Esophagus muscularis mucosa (tissue), 4 donors: Measurements from ENCODE around the gene CACNG7. TPM values are rescaled to one million over a fixed set of nuclear protein-coding genes. Genes with fewer than 3 reads are reported as not detected.

Experiments used
- DNase-seq: peaks from one replicate; pipeline ENCODE4 v3.0.0-alpha.2; 2017; ENCODE audit errors: extremely low spot score
- H3K27ac ChIP-seq, 4 donors: fragments of 200-600 bp; sonication (generic); replicated peaks in 1 of 4; 1 replicate in 3 of 4; 2 replicates in 1 of 4; pipeline ENCODE4 v1.5.1; 2016 to 2019; ENCODE audit warnings: mild to moderate bottlenecking in 1 of 4
- H3K27me3 ChIP-seq, 4 donors: fragments of 200-600 bp; sonication (generic); one replicate each; pipeline versions ENCODE4 v1.5.1 to v1.6.0; 2016 to 2019
- H3K36me3 ChIP-seq, 4 donors: fragments of 200-600 bp; sonication (generic); one replicate each; pipeline ENCODE4 v1.5.1; 2016 to 2019
- H3K4me1 ChIP-seq, 4 donors: fragments of 200-600 bp; sonication (generic); one replicate each; pipeline ENCODE4 v1.5.1; 2016 to 2019
- H3K4me3 ChIP-seq, 4 donors: fragments of 200-600 bp; sonication (generic); 1 replicate in 2 of 4; 2 replicates in 2 of 4; pipeline ENCODE4 v1.5.1; 2016 to 2019; ENCODE audit warnings: mild to moderate bottlenecking in 4 of 4, moderate library complexity in 1 of 4
- H3K9me3 ChIP-seq, 4 donors: fragments of 200-600 bp; sonication (generic); 1 replicate in 3 of 4; 2 replicates in 1 of 4; pipeline ENCODE4 v1.5.1; 2016 to 2019
- CTCF ChIP-seq, 3 experiments: fragments of 200-600 bp in 2 of 3; fragments of 450-650 bp in 1 of 3; sonication (generic) in 2 of 3; IDR thresholded peaks; one replicate each; pipeline ENCODE4 v1.5.1; 2017 to 2019; ENCODE audit warnings: antibody characterized with exemption in 3 of 3, mild to moderate bottlenecking in 2 of 3, moderate library complexity in 1 of 3
- EP300 ChIP-seq: sonication (generic); formaldehyde crosslinking; IDR thresholded peaks from one replicate; pipeline ENCODE4 v1.6.1; 2017; ENCODE audit warnings: antibody characterized with exemption
- POLR2A ChIP-seq: fragments of 450-650 bp; IDR thresholded peaks from one replicate; pipeline ENCODE4 v1.6.1; 2017; ENCODE audit warnings: antibody characterized with exemption, moderate library complexity, mild to moderate bottlenecking, low read depth
- POLR2AphosphoS5 ChIP-seq, 2 donors: sonication (generic); formaldehyde crosslinking; IDR thresholded peaks; one replicate each; pipeline ENCODE4 v1.6.1; 2017; ENCODE audit warnings: antibody characterized with exemption in 2 of 2
- WGBS: methylation state at CpG from one replicate; pipeline ENCODE4 v1.1.5; 2018; 5-methylcytosine and 5-hydroxymethylcytosine counted together
- intact Hi-C: fragments of 100-400 bp; cut with DNase I; formaldehyde crosslinking; loops from one replicate; pipeline ENCODE4 v1.15.1; 2023
- total RNA-seq, 4 donors: library from RNA; depleted of rRNA; stranded (reverse); fragments of >200 nt; gene quantifications; one replicate each; pipeline versions ENCODE4 v1.1.0 to v1.2.1, GENCODE V29; 2016

Gene CACNG7
- total RNA-seq, 4 donors from 2014 or later: under 0.01 to 1.2 TPM; not detected in 2

GRCh38 chr19:53951436-53951835, 42.4 kb downstream of the CACNG7 start:
- H3K4me1 ChIP-seq: no peaks in the 10 kb centered on the region
- no peaks in the 10 kb centered on the region for H3K9me3 ChIP-seq
- H3K4me3 ChIP-seq: no peak overlapping the region
- peaks cover 0 to 95% (median 6%) of the 10 kb centered on the region in 4 donors for H3K27me3 ChIP-seq
- no peak for DNase-seq
- 41% methylated on average over 6 of the region's 11 CpGs for WGBS
- TF ChIP-seq POLR2AphosphoS5 (IDR thresholded peaks at IDR 0.05) (no peak), CTCF (IDR thresholded peaks at IDR 0.05) (no peak), POLR2A (no peak), EP300 (no peak)
- no peak overlapping the region for H3K27ac ChIP-seq
- intact Hi-C loops: no loop called here
- H3K36me3 ChIP-seq: no peaks in the 10 kb centered on the region

- Histone ChIP-seq H3K27me3 (peaks cover 0 to 96% (median 6%) of the 10 kb centered on the region in 4 donors), H3K36me3 (no peaks in the 10 kb centered on the region), H3K27ac (no peak overlapping the region), H3K9me3 (no peaks in the 10 kb centered on the region), H3K4me1 (no peaks in the 10 kb centered on the region), H3K4me3 (no peak overlapping the region)
- intact Hi-C loops: no loop called here
- 78% methylated on average over 9 of the region's 9 CpGs for WGBS
- DNase-seq: no peak
- TF ChIP-seq POLR2A: no peak
- no peak for TF ChIP-seq EP300
- TF ChIP-seq CTCF (IDR thresholded peaks at IDR 0.05): no peak
- TF ChIP-seq POLR2AphosphoS5 (IDR thresholded peaks at IDR 0.05): no peak
These were observed 42.9 kb downstream of the CACNG7 start for GRCh38 chr19:53951947-53952346.

- intact Hi-C loops: no loop called here
- no peaks in the 10 kb centered on the region for H3K4me1 ChIP-seq
- WGBS: 77% methylated on average over 8 of the region's 8 CpGs
- no peak overlapping the region for H3K4me3 ChIP-seq
- DNase-seq: no peak
- H3K9me3 ChIP-seq: no peaks in the 10 kb centered on the region
- TF ChIP-seq EP300 (no peak), POLR2AphosphoS5 (IDR thresholded peaks at IDR 0.05) (no peak), POLR2A (no peak), CTCF (IDR thresholded peaks at IDR 0.05) (no peak)
- H3K27me3 ChIP-seq: peaks cover 0 to 96% (median 13%) of the 10 kb centered on the region in 4 donors
- H3K27ac ChIP-seq: no peak overlapping the region
- H3K36me3 ChIP-seq: no peaks in the 10 kb centered on the region
These were observed 44.3 kb downstream of the CACNG7 start for GRCh38 chr19:53953383-53953782.

GRCh38 chr19:53957448-53958167, 48.5 kb downstream of the CACNG7 start:
- intact Hi-C loops: no loop called here
- Histone ChIP-seq H3K9me3 (no peaks in the 10 kb centered on the region), H3K27me3 (peaks cover 0 to 98% (median 41%) of the 10 kb centered on the region in 4 donors), H3K36me3 (no peaks in the 10 kb centered on the region), H3K4me3 (no peak overlapping the region), H3K4me1 (no peaks in the 10 kb centered on the region), H3K27ac (no peak overlapping the region)
- DNase-seq: no peak
- no peak for TF ChIP-seq POLR2AphosphoS5 (IDR thresholded peaks at IDR 0.05)
- no peak for TF ChIP-seq POLR2A
- TF ChIP-seq EP300: no peak
- TF ChIP-seq CTCF (IDR thresholded peaks at IDR 0.05): no peak
- WGBS: 11% methylated on average over 15 of the region's 15 CpGs
